Astrocyte (in vitro differentiated cells and primary cell): ENCODE data around the gene ETV6. TPM values are rescaled to one million over a fixed set of nuclear protein-coding genes. Genes with fewer than 3 reads are reported as not detected.
"Not testable (repeated sequence)": the region's sequence is repeated elsewhere in the genome, so short reads cannot be mapped to it uniquely, and the experiment has no call there.

Experiments used
- DNase-seq: peaks from one replicate; pipeline ENCODE4 v3.0.0-alpha.2; 2010; ENCODE audit warnings: low read depth
- FAIRE-seq: peaks from 2 replicates; lab custom pipeline; 2011; peaks lifted over from hg19 to GRCh38; lab: Jason Lieb, UNC
- H2AFZ ChIP-seq: 2 replicates; pipeline ENCODE4 v1.6.0; 2012; ENCODE audit warnings: low read depth, low read length, inconsistent platforms
- H3K27ac ChIP-seq: 2 replicates; pipeline ENCODE4 v1.5.1; 2011; ENCODE audit warnings: low read depth, low read length, inconsistent platforms
- H3K27me3 ChIP-seq: 2 replicates; pipeline ENCODE4 v1.6.0; 2011; ENCODE audit warnings: low read length, inconsistent platforms; ENCODE audit not compliant: insufficient read depth
- H3K36me3 ChIP-seq: 2 replicates; pipeline ENCODE4 v1.5.1; 2011; ENCODE audit warnings: low read length, inconsistent platforms; ENCODE audit not compliant: insufficient read depth
- H3K4me1 ChIP-seq: 2 replicates; pipeline ENCODE4 v1.5.1; 2011; ENCODE audit warnings: low read length, inconsistent platforms; ENCODE audit not compliant: insufficient read depth
- H3K4me2 ChIP-seq: 2 replicates; pipeline ENCODE4 v1.6.0; 2012; ENCODE audit warnings: low read length, inconsistent platforms
- H3K4me3 ChIP-seq: 2 replicates; pipeline ENCODE4 v1.5.1; 2011; ENCODE audit warnings: low read depth, mild to moderate bottlenecking, low read length, inconsistent platforms; ENCODE audit not compliant: insufficient read depth
- H3K79me2 ChIP-seq: 2 replicates; pipeline ENCODE4 v1.6.0; 2012; ENCODE audit warnings: mild to moderate bottlenecking, low read length, inconsistent platforms; ENCODE audit not compliant: insufficient read depth
- H3K9ac ChIP-seq: 2 replicates; pipeline ENCODE4 v1.6.0; 2012; ENCODE audit warnings: mild to moderate bottlenecking, low read length, inconsistent platforms
- H3K9me3 ChIP-seq: 2 replicates; pipeline ENCODE4 v1.5.1; 2012; ENCODE audit warnings: low read depth, mild to moderate bottlenecking, low read length, inconsistent platforms; ENCODE audit not compliant: insufficient read depth
- H4K20me1 ChIP-seq: 2 replicates; pipeline ENCODE4 v1.6.0; 2012; ENCODE audit warnings: low read length, inconsistent platforms; ENCODE audit not compliant: insufficient read depth
- H3K27ac Mint-ChIP-seq: one replicate; pipeline ENCODE4 v1.8.0; 2021; ENCODE audit warnings: mild to moderate bottlenecking, mixed read lengths; ENCODE audit not compliant: unreplicated experiment
- H3K27me3 Mint-ChIP-seq: one replicate; pipeline ENCODE4 v1.8.0; 2021; ENCODE audit warnings: low read depth, mixed read lengths; ENCODE audit not compliant: unreplicated experiment
- H3K36me3 Mint-ChIP-seq: one replicate; pipeline ENCODE4 v1.8.0; 2021; ENCODE audit warnings: low read depth, mixed read lengths; ENCODE audit not compliant: unreplicated experiment
- H3K4me1 Mint-ChIP-seq: one replicate; pipeline ENCODE4 v1.8.0; 2021; ENCODE audit warnings: low read depth, mixed read lengths; ENCODE audit not compliant: unreplicated experiment
- H3K4me3 Mint-ChIP-seq: one replicate; pipeline ENCODE4 v1.8.0; 2021; ENCODE audit warnings: mild to moderate bottlenecking, moderate library complexity, mixed read lengths; ENCODE audit not compliant: unreplicated experiment
- H3K9me3 Mint-ChIP-seq: one replicate; pipeline ENCODE4 v1.8.0; 2021; ENCODE audit warnings: mild to moderate bottlenecking, mixed read lengths; ENCODE audit not compliant: unreplicated experiment
- CTCF ChIP-seq: IDR thresholded peaks from 2 replicates; pipeline ENCODE4 v1.5.1; 2011; ENCODE audit warnings: low read depth, mild to moderate bottlenecking, inconsistent platforms, low read length, moderate library complexity; ENCODE audit not compliant: insufficient read depth
- EZH2 ChIP-seq: IDR thresholded peaks from 2 replicates; pipeline ENCODE4 v1.6.1; 2012; ENCODE audit warnings: mild to moderate bottlenecking, low read length, inconsistent platforms; ENCODE audit not compliant: insufficient read depth
- total RNA-seq: library from RNA; stranded (reverse); gene quantifications from 2 replicates; pipeline ENCODE4 v1.2.1, GENCODE V29; 2021

Gene ETV6
- total RNA-seq, 1 donor from 2014 or later: 41.2 TPM

DNA sequence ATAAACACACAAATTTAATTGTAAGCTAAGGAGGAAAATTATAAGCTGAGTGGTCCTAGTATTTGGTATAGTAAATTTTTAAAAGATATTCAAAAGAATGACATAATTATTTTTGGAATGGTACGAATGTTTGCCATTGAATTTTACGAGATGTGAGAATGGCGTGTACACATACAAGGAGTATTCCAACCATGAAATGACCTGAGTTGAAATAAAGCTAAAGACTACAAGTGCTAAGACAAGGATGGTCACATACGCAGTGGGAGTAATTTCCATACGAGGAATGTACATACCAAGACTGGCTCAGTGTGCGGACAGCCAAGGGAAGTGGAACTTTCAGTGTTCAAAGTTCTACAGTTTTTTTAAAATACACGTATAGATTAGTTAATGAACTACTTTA lies 21.1 kb upstream of the ETV6 start:
- H3K27ac ChIP-seq: no peak overlapping the region
- H3K27me3 ChIP-seq: no peaks in the 10 kb centered on the region
- H3K36me3 ChIP-seq: no peaks in the 10 kb centered on the region
- no peaks in the 10 kb centered on the region for H4K20me1 ChIP-seq
- Mint-ChIP-seq H3K4me3 (no peak overlapping the region), H3K9me3 (peaks cover 2% of the 10 kb centered on the region), H3K4me1 (peaks cover 9% of the 10 kb centered on the region), H3K36me3 (no peaks in the 10 kb centered on the region), H3K27ac (no peak overlapping the region), H3K27me3 (no peaks in the 10 kb centered on the region)
- no peak overlapping the region for H3K9ac ChIP-seq
- no peaks in the 10 kb centered on the region for H3K9me3 ChIP-seq
- H3K4me3 ChIP-seq: no peak overlapping the region
- no peak overlapping the region for H2AFZ ChIP-seq
- no peaks in the 10 kb centered on the region for H3K79me2 ChIP-seq
- H3K4me2 ChIP-seq: no peak overlapping the region
- no peaks in the 10 kb centered on the region for H3K4me1 ChIP-seq
- FAIRE-seq (no peak), DNase-seq (no peak)
- TF ChIP-seq CTCF: no peak
- TF ChIP-seq EZH2: no peak

- H3K27me3 ChIP-seq: no peaks in the 10 kb centered on the region
- H3K36me3 Mint-ChIP-seq: no peaks in the 10 kb centered on the region
- no peak for DNase-seq
- H3K27ac Mint-ChIP-seq: no peak overlapping the region
- no peak overlapping the region for H3K4me2 ChIP-seq
- FAIRE-seq: no peak
- no peaks in the 10 kb centered on the region for H3K79me2 ChIP-seq
- H3K4me1 Mint-ChIP-seq: peaks cover 14% of the 10 kb centered on the region
- H3K36me3 ChIP-seq: no peaks in the 10 kb centered on the region
- peaks cover 4% of the 10 kb centered on the region for H3K4me1 ChIP-seq
- no peaks in the 10 kb centered on the region for H3K27me3 Mint-ChIP-seq
- no peaks in the 10 kb centered on the region for H4K20me1 ChIP-seq
- H3K4me3 ChIP-seq: no peak overlapping the region
- H2AFZ ChIP-seq: no peak overlapping the region
- H3K4me3 Mint-ChIP-seq: no peak overlapping the region
- TF ChIP-seq EZH2: no peak
- no peak for TF ChIP-seq CTCF
- H3K9me3 Mint-ChIP-seq: peaks cover 2% of the 10 kb centered on the region
- H3K9ac ChIP-seq: no peak overlapping the region
- no peak overlapping the region for H3K27ac ChIP-seq
- H3K9me3 ChIP-seq: no peaks in the 10 kb centered on the region
Observed at GRCh38 chr12:11630046-11630706, 19.3 kb upstream of the ETV6 start.

GRCh38 chr12:11631288-11631687 lies 18.2 kb upstream of the ETV6 start:
- Histone ChIP-seq H3K4me1 (peaks cover 4% of the 10 kb centered on the region), H3K79me2 (no peaks in the 10 kb centered on the region), H3K27me3 (no peaks in the 10 kb centered on the region), H3K4me2 (no peak overlapping the region), H2AFZ (no peak overlapping the region), H4K20me1 (no peaks in the 10 kb centered on the region), H3K36me3 (no peaks in the 10 kb centered on the region), H3K9me3 (peaks cover 4% of the 10 kb centered on the region), H3K4me3 (no peak overlapping the region), H3K9ac (no peak overlapping the region), H3K27ac (no peak overlapping the region)
- Mint-ChIP-seq H3K36me3 (no peaks in the 10 kb centered on the region), H3K27me3 (no peaks in the 10 kb centered on the region), H3K4me1 (peaks cover 16% of the 10 kb centered on the region), H3K9me3 (peaks cover 5% of the 10 kb centered on the region), H3K27ac (no peak overlapping the region), H3K4me3 (no peak overlapping the region)
- no peak for DNase-seq
- FAIRE-seq: no peak
- TF ChIP-seq CTCF: no peak
- no peak for TF ChIP-seq EZH2

GRCh38 chr12:11631881-11632280 lies 17.6 kb upstream of the ETV6 start:
- H3K27me3 Mint-ChIP-seq: not testable (repeated sequence)
- peaks cover 16% of the 10 kb centered on the region for H3K4me1 Mint-ChIP-seq

More at GRCh38 chr12:11631881-11632280, 17.6 kb upstream of the ETV6 start:
- H3K4me3 Mint-ChIP-seq, H3K36me3 Mint-ChIP-seq, H3K4me3 ChIP-seq, H4K20me1 ChIP-seq, H3K9ac ChIP-seq, DNase-seq, H2AFZ ChIP-seq, FAIRE-seq, H3K27ac ChIP-seq, H3K9me3 Mint-ChIP-seq, H3K79me2 ChIP-seq, H3K36me3 ChIP-seq, H3K4me2 ChIP-seq, H3K4me1 ChIP-seq, H3K27ac Mint-ChIP-seq, H3K27me3 ChIP-seq, H3K9me3 ChIP-seq: not testable (repeated sequence)
